Fibroblast of pulmonary artery (primary cell): ENCODE measurements around the gene ERC2.

Source experiments
- DNase-seq: peaks from one replicate; pipeline ENCODE4 v3.0.0-alpha.2; 2010; ENCODE audit warnings: low read depth
- H3K4me3 ChIP-seq: replicated peaks from 2 replicates; pipeline ENCODE4 v1.5.1; 2011; ENCODE audit warnings: low read depth, mild to moderate bottlenecking, control low read depth, low read length, moderate library complexity
- TF ChIP-seq, protein P1 (sequence below): IDR thresholded peaks from 2 replicates; pipeline ENCODE4 v1.5.1; 2011; ENCODE audit warnings: mild to moderate bottlenecking, control low read depth, low read length, inconsistent platforms; ENCODE audit errors: missing control alignments

ERC2 gene

DNA sequence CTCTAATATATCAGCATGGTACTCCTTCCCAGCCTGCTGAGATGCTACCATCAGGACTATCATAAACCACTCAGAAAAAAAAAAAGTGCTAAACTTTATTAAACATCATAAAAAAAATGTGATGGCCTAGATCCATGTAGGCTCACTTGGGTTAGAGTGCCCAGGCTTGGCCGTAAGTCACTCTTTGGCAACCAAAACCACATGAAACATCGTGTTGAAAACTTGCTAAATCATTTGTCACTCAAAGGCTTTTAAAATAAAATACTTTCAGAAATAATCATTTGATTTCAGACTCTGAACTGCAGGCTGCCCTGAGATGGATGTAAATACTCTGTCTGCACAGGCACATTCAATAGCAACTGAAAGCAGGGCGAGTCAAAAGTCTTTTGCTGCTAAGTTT lies 902.7 kb downstream of the ERC2 start:
- no peak for DNase-seq
- no peak overlapping the region for H3K4me3 ChIP-seq
- TF ChIP-seq, protein P1, sequence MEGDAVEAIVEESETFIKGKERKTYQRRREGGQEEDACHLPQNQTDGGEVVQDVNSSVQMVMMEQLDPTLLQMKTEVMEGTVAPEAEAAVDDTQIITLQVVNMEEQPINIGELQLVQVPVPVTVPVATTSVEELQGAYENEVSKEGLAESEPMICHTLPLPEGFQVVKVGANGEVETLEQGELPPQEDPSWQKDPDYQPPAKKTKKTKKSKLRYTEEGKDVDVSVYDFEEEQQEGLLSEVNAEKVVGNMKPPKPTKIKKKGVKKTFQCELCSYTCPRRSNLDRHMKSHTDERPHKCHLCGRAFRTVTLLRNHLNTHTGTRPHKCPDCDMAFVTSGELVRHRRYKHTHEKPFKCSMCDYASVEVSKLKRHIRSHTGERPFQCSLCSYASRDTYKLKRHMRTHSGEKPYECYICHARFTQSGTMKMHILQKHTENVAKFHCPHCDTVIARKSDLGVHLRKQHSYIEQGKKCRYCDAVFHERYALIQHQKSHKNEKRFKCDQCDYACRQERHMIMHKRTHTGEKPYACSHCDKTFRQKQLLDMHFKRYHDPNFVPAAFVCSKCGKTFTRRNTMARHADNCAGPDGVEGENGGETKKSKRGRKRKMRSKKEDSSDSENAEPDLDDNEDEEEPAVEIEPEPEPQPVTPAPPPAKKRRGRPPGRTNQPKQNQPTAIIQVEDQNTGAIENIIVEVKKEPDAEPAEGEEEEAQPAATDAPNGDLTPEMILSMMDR = no peak

DNA sequence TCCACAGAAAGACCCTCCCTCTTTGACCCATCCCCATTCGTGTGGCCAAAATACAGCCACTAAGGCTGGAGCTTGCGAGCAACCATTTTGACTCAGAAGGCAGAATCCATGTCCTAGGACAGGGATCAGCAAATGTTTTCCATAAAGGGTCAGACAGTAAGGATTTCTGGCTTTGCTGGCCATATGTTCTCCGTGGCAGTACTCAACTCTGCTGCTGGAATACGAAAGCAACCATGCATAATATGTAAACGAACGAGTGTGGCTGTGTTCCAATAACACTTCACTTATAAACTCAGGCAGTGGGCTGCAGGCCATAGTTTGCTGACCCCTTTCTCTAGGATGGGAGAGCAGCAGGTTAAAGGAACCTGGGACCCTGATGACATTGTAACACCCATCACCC lies 903.5 kb downstream of the ERC2 start:
- TF ChIP-seq, protein P1 = no peak
- no peak for DNase-seq
- H3K4me3 ChIP-seq = no peak overlapping the region

DNA sequence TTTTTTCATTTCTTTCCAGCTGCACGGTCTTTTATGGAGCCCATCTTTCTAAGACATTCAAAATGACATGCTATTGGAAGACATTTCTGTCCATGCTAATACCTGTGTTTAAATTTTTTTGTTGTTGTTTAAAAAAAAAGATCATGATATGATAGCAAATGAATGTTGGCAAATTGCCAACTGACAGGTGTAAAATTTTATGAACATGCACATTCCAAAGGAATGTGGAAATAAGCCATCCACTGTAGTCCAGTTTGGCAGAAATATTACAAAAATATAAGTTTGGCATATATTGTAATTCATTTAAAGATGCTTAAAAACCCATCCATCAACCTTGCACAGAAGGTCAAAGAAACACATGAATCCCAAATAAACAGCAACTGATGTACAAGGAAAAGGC lies 905.6 kb downstream of the ERC2 start:
- TF ChIP-seq, protein P1 = no peak
- no peak for DNase-seq
- H3K4me3 ChIP-seq = no peak overlapping the region

DNA sequence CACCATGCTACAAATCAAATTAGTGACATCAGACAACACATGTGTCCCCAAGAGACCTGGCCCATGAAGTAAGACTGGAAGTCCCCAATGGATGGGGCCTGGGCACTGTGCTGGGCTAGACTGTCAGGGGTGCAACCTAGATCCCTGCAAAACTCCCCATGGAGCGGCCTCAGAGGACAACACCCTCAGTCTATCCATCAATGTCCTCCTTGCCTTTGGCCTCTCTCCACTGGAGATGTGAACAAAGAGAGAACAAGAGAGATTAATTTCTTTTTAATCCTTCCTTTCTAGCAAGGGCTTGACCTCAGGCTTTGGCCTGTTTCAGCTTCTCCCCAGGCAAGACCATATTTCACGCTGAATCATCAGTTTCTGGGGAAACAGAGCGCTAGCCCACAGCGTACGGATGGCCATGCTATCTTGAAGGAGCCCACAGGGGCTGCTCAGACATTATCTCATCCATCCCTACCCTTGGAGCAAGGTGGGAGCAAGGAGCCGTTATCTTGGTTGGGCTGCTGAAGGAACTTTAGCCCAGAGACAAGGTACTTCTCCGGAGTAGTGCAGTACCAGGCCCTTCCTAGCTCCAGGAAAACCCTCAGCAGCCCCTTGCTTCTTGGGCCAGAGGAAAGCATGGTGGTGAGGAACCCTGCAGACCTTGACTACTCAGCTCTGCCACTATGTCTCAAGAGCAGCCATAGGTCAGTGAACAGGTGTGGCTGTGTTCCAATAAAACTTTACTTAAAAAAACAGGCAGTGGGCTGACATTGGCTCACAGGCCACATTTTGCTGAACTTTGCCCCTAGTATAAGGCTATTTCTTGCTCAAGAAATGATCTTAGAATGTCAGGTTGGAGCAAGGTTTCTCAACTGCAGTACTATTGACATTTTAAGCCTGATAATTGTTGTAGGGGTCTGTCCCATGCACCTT lies 908.5 kb downstream of the ERC2 start:
- no peak overlapping the region for H3K4me3 ChIP-seq
- DNase-seq = no peak

DNA sequence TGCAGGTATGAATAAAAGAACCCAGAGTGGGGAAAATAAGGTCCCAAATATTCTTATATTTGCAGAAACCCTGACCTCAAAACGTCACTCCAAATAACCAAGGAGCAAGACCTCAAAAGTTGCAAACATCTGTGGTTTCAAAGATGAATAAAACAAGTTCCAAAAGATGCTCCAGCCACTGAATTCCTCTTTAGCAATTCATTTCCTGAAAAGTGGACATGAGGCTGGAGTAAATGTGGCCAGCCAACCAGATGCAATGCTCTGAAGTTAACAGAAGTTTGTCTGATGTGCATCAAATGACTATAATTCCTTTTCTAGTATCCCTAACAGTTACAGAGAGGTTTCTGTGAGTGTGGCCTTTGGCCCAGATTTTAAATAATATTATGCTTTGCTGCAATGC lies 910.0 kb downstream of the ERC2 start:
- TF ChIP-seq, protein P1 = no peak
- DNase-seq = no peak
- H3K4me3 ChIP-seq = no peak overlapping the region

More for the DNA sequence above, 908.5 kb downstream of the ERC2 start:
- TF ChIP-seq, protein P1 = no peak

DNA sequence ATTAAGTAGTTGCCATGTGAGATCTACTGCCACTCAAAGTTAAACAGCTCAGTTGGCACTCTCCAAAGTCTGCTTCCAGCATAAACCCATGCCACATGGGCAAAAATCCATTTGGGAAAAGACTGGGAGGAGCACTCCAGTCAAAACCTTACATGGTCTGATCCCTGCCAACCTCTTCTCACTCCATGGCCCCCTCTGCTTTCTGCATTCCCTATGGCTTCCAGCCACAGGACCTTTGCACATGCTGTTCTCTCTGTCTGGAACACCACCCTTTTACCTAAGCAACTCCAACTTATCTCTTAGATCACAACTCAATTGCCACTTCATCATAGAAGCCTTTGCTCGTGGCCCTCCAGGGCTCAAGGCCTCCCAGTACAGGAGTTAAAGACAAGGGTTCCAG lies 910.7 kb downstream of the ERC2 start:
- TF ChIP-seq, protein P1 = no peak

More for the DNA sequence above, 910.7 kb downstream of the ERC2 start:
- no peak for DNase-seq
- H3K4me3 ChIP-seq = no peak overlapping the region
